ENCODE results near the gene ZNF318. TPM values are rescaled to one million over a fixed set of nuclear protein-coding genes. Genes with fewer than 3 reads are reported as not detected.
A peak's percentile ranks its signal among the peaks of the same experiment; 100 is the strongest.
"Not testable (repeated sequence)": the region's sequence is repeated elsewhere in the genome, so short reads cannot be mapped to it uniquely, and the experiment has no call there.

The ZNF318 gene
- total RNA-seq, 1 experiment from 2014 or later: 23.8 TPM

- intact Hi-C loops (cut with micrococcal nuclease; ENCODE audit: unreplicated experiment): loop anchor here (2.0 kb wide), 1 partner anchor 120 kb away; no protein-coding TSS in a partner anchor
- Histone ChIP-seq H3K27ac (ENCODE audit: low read depth, low read length, poor library complexity, severe bottlenecking) (no peak overlapping the region), H3K9me3 (ENCODE audit: low read depth, low read length, poor library complexity, severe bottlenecking) (no peaks in the 10 kb centered on the region), H3K4me1 (ENCODE audit: insufficient read depth, low read length, poor library complexity, severe bottlenecking) (peaks cover 9% of the 10 kb centered on the region), H3K4me3 (ENCODE audit: low read depth, low read length, poor library complexity, severe bottlenecking) (no peak overlapping the region), H3K27me3 (replicated peaks; ENCODE audit: insufficient read depth, low read depth, low read length, poor library complexity) (no peaks in the 10 kb centered on the region), H3K36me3 (ENCODE audit: insufficient read depth, low read length, poor library complexity, severe bottlenecking) (no peaks in the 10 kb centered on the region)
- POLR2A ChIA-PET (ENCODE audit: low non-redundant PET): no interaction called here
- CTCF ChIA-PET: interaction anchor here (0.5 to 0.9 kb wide), 2 partner anchors 13 to 16 kb away, joined by 3 to 5 read pairs; no protein-coding TSS in a partner anchor
- TF ChIP-seq EZH2 (IDR thresholded peaks at IDR 0.05; ENCODE audit: borderline replicate concordance, low read depth, low read length, poor library complexity, severe bottlenecking) (no peak), CTCF (conservative IDR thresholded peaks at IDR 0.05; ENCODE audit: low read depth, low read length) (peak; percentile 74)
- peak; percentile 66 for DNase-seq (ENCODE audit: low spot score)
- BruUV-seq (replicated peaks): no TSS peak
Observed at GRCh38 chr6:43386492-43386891, 17.0 kb upstream of the ZNF318 start.

- Histone ChIP-seq H3K36me3 (ENCODE audit: insufficient read depth, low read length, poor library complexity, severe bottlenecking) (no peaks in the 10 kb centered on the region), H3K9me3 (ENCODE audit: low read depth, low read length, poor library complexity, severe bottlenecking) (no peaks in the 10 kb centered on the region), H3K4me1 (ENCODE audit: insufficient read depth, low read length, poor library complexity, severe bottlenecking) (no peaks in the 10 kb centered on the region), H3K4me3 (ENCODE audit: low read depth, low read length, poor library complexity, severe bottlenecking) (no peak overlapping the region), H3K27me3 (replicated peaks; ENCODE audit: insufficient read depth, low read depth, low read length, poor library complexity) (no peaks in the 10 kb centered on the region), H3K27ac (ENCODE audit: low read depth, low read length, poor library complexity, severe bottlenecking) (no peak overlapping the region)
- no peak for TF ChIP-seq CTCF (conservative IDR thresholded peaks at IDR 0.05; ENCODE audit: low read depth, low read length)
- TF ChIP-seq EZH2 (IDR thresholded peaks at IDR 0.05; ENCODE audit: borderline replicate concordance, low read depth, low read length, poor library complexity, severe bottlenecking): no peak
- CTCF ChIA-PET: interaction anchor here (0.8 kb wide), 1 partner anchor 123 kb away, joined by 6 read pairs; no protein-coding TSS in a partner anchor
- POLR2A ChIA-PET (ENCODE audit: low non-redundant PET): no interaction called here
- no TSS peak for BruUV-seq (replicated peaks)
- DNase-seq (ENCODE audit: low spot score): no peak
- intact Hi-C loops (cut with micrococcal nuclease; ENCODE audit: unreplicated experiment): no loop called here
Observed at GRCh38 chr6:43383021-43383667, 13.7 kb upstream of the ZNF318 start.

GRCh38 chr6:43380858-43381257 lies 11.4 kb upstream of the ZNF318 start:
- H3K27me3 ChIP-seq (replicated peaks; ENCODE audit: insufficient read depth, low read depth, low read length, poor library complexity); intact Hi-C loops (cut with micrococcal nuclease; ENCODE audit: unreplicated experiment); DNase-seq (ENCODE audit: low spot score); H3K4me3 ChIP-seq (ENCODE audit: low read depth, low read length, poor library complexity, severe bottlenecking); H3K4me1 ChIP-seq (ENCODE audit: insufficient read depth, low read length, poor library complexity, severe bottlenecking); H3K36me3 ChIP-seq (ENCODE audit: insufficient read depth, low read length, poor library complexity, severe bottlenecking); POLR2A ChIA-PET (ENCODE audit: low non-redundant PET); H3K27ac ChIP-seq (ENCODE audit: low read depth, low read length, poor library complexity, severe bottlenecking); CTCF ChIA-PET; H3K9me3 ChIP-seq (ENCODE audit: low read depth, low read length, poor library complexity, severe bottlenecking); BruUV-seq (replicated peaks): not testable (repeated sequence)

- H3K36me3 ChIP-seq (ENCODE audit: insufficient read depth, low read length, poor library complexity, severe bottlenecking): no peaks in the 10 kb centered on the region
- ChIA-PET POLR2A (ENCODE audit: low non-redundant PET) (no interaction called here), CTCF (interaction anchor here (0.6 kb wide), 2 partner anchors 234 to 265 kb away, joined by 3 to 4 read pairs; no protein-coding TSS in a partner anchor)
- no peak overlapping the region for H3K27ac ChIP-seq (ENCODE audit: low read depth, low read length, poor library complexity, severe bottlenecking)
- no peaks in the 10 kb centered on the region for H3K4me1 ChIP-seq (ENCODE audit: insufficient read depth, low read length, poor library complexity, severe bottlenecking)
- TF ChIP-seq EZH2 (IDR thresholded peaks at IDR 0.05; ENCODE audit: borderline replicate concordance, low read depth, low read length, poor library complexity, severe bottlenecking) (no peak), CTCF (conservative IDR thresholded peaks at IDR 0.05; ENCODE audit: low read depth, low read length) (no peak)
- H3K4me3 ChIP-seq (ENCODE audit: low read depth, low read length, poor library complexity, severe bottlenecking): no peak overlapping the region
- DNase-seq (ENCODE audit: low spot score): no peak
- no peaks in the 10 kb centered on the region for H3K9me3 ChIP-seq (ENCODE audit: low read depth, low read length, poor library complexity, severe bottlenecking)
- no TSS peak for BruUV-seq (replicated peaks)
- intact Hi-C loops (cut with micrococcal nuclease; ENCODE audit: unreplicated experiment): no loop called here
- no peaks in the 10 kb centered on the region for H3K27me3 ChIP-seq (replicated peaks; ENCODE audit: insufficient read depth, low read depth, low read length, poor library complexity)
Observed at GRCh38 chr6:43378631-43379030, 9.2 kb upstream of the ZNF318 start.

All from A673 (cell line).